ENCODE results near the gene PRRC2B.

GRCh38 chr9:131477816-131478419 lies 84.0 kb downstream of the PRRC2B start:
- TF ChIP-seq CTCF (IDR thresholded peaks at IDR 0.05) (no peak), POLR2A (IDR thresholded peaks at IDR 0.05) (no peak), EP300 (IDR thresholded peaks at IDR 0.05) (no peak), POLR2AphosphoS5 (IDR thresholded peaks at IDR 0.05) (no peak)
